HG03378 (cell line): ENCODE results near the gene SEC14L6.

Experiments
- ATAC-seq: cut with Tn5 transposase; IDR thresholded peaks from one replicate; pipeline ENCODE4 v1.9.1; 2021; ENCODE audit warnings: mild to moderate bottlenecking, moderate library complexity; ENCODE audit not compliant: unreplicated experiment

The SEC14L6 gene

GRCh38 chr22:30500628-30501027 is 45.9 kb downstream of the SEC14L6 start:
- no peak for ATAC-seq

GRCh38 chr22:30497466-30498150 is 48.9 kb downstream of the SEC14L6 start:
- ATAC-seq, result no peak

DNA sequence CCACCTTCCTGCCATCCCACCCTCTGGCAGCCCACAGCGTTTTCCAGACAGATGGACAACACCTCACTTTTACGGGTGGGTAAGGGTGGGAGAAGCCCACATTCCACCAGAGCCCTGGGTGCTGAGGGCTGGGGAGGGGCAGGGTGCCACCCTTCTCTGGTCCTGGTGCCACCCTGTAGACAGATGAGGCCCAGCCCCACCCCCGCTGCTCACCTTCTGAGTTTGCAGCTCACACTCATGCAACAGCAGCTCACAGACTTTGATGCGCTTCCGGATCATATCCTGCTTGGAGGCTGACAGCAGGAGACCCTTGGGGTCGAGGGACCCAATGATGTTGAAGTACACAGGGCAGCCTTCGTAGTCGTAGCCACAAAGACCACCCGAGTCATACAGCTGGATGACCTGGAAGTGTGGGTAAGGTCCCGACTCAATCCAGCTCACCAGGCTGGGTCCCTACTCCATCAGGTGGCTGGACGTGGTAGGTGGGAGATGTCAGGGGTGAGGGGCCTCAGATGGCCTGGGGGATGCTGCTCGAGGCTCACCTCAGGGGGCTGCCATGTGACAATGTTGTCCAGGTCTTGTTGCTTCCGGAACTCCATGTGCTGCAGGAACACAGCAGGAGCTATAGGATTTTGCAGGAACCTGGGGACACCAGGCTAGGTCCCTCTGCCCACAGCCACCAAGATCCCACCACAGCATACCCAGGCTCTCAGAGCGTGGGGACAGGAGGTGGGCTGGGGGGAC is 51.3 kb downstream of the SEC14L6 start:
- no peak for ATAC-seq

GRCh38 chr22:30492144-30492543 is 54.4 kb downstream of the SEC14L6 start:
- ATAC-seq, result no peak

DNA sequence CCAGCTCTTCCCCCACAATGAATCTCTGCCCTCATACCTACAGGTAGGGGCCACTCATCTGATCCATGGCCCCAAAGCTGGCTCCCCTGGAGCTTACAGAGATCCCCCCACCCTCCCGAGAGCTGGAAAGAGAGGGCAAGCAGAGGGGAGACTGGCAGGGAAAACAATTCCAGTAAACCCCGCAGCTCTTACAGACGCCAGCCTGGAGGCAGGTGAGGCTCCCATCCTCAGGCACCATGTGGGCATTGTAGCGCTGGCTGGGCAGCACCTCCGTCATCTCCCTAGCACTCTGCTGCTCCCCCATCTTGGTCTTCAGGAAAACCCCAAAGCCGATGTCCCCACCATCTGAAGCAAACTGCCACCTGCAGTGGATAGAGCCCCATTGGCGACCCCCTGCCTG is 55.2 kb downstream of the SEC14L6 start:
- ATAC-seq, result no peak

GRCh38 chr22:30490399-30490798 is 56.1 kb downstream of the SEC14L6 start:
- ATAC-seq, result no peak

- ATAC-seq, result no peak
Measured at GRCh38 chr22:30488121-30488520, 58.4 kb downstream of the SEC14L6 start.

GRCh38 chr22:30486661-30487115 is 59.9 kb downstream of the SEC14L6 start:
- no peak for ATAC-seq

DNA sequence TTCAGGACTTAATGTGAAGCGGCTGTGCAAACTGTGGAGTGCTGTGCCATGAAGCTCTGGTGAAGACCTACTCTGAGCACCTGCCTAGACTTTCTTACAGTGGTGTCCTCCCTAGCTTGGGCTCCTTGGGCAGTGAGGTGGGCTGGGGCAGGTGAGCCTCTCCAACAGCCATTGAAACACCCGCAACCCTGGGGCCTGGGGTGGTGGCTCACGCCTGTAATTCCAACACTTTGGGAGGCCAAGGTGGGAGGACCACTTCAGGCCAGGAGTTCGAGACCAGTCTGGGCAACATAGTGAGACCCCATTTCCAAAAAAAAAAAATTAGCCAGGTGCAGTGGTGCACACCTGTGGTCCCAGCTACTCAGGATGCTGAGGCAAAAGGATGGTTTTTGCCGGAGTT is 60.4 kb downstream of the SEC14L6 start:
- no peak for ATAC-seq

GRCh38 chr22:30485362-30485988 is 61.1 kb downstream of the SEC14L6 start:
- no peak for ATAC-seq

DNA sequence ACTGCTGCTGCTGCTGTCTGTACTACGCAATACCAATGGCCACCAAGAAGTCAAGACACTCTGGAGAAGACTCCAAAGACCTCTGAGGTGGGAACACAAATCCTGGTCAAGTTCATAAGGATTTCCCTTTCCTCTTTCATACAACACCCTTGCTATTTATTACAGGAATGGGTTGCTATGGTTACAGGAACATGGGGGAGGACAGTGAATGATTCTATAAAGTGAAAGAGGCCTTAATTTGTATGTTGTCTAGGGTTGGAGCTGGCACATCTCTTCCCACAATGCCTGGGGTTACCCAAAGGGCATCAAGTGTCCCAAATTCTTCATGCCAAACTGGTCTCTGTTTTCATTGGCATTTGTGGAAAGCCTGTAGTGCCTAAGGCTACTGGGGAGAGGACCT is 63.4 kb downstream of the SEC14L6 start:
- no peak for ATAC-seq

DNA sequence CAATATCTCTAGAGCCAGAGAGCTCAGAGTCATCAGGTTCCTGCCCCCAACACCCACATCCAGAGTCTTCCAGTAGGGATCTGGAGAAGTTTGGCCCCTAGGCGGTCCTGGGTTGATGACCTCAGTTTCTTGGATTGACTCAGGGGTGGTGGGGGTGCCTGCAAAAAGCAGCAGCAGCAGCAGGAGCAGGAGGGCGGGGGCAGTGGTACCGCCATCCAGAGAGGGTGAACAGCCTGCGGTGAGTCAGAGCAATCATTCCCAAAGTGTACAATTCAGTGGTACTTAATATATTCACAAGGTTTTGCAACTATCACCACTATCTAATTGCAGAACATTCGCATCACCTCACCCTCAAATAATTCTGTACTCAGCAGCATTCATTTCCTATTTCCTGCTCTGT is 64.8 kb downstream of the SEC14L6 start:
- ATAC-seq, result no peak

- no peak for ATAC-seq
Measured at GRCh38 chr22:30479981-30480380, 66.6 kb downstream of the SEC14L6 start.

DNA sequence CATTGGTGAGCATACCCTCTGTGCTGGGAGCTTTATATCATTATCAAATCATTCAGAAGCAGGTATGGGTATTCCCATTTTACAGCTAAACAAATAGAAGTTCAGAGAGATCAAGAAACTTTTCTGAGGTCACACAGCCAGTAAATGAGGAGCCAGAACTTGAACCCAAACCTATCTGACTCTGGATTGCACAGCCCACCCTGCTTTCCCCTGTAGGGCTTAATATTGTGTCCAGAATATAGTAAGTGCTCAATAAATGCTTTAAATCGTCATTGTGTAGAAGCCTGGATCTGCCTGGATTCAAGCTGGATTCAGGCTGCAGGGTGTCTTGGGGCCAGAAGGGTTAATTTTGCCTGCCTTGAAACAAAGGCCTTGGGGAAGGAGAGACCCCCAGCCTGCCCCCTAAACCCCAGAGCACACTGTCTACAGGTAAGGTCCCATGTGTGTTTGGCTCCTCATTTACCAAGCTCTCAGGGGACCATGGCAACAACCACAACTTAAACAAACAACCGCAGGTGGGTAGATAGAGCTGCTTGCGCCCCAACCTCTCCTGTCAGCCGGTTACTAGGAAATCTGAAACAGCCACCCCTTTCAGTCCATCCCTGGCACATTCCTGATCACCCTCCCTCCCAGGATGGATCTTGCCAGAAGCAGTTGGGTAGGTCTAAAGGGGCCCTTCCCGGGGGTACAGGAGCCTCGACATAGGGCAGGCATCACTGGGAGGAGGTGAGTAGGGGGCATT is 71.7 kb downstream of the SEC14L6 start:
- no peak for ATAC-seq

DNA sequence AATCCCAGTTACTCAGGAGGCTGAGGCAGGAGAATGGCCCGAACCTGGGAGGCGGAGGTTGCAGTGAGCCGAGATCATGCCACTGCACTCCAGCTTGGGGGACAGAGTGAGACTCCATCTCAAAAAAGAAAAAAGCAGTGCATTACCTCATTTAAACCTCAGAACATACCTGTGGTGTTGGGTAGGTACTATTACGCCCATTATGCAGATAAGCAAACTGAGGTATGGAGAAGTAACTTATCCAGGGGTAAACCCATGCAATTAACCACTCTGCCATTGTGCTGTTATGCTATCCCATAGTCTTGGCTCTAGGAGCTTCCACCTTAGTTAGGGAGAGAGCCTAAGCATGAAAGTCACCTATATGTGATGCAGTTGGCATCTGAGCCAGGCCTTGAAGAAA is 72.4 kb downstream of the SEC14L6 start:
- ATAC-seq, result no peak

DNA sequence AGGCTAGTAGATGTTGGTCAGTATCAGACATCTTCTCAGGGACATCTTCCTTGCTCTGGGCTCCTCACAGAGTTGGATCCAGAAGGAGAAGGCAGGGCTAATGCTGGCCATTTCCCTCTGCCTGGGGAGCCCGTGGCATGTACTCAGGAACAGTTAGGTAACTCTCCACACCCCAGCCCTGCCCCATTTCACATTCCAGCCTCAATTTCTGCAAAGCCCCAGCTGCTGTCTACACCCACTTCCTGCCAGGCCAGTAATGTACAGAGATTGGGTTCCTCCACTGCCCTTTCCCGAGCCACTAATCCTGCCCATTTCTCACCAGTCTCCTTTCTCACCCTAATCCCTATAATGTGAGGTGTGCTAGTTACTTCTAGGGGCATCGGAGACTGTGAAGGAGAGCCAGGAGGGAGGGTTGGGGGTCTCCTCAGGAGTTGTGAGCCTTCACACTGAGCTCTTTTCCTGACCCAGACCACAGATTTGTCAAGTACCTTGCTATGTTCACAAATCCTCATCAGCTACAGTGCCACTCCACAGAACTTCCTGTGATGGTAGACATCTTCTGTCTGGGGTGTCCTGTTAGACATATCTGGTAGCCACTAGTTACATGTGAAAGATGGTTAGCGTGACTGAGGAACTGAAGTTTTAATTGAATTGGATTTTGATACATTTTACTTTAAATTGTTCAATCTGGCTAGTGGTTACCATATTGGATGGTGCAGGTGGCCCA is 73.4 kb downstream of the SEC14L6 start:
- no peak for ATAC-seq
